HG03103 (cell line): ENCODE data around the gene FBXW4.

ENCODE experiments used
- ATAC-seq: cut with Tn5 transposase; IDR thresholded peaks from one replicate; pipeline ENCODE4 v1.9.1; 2021; ENCODE audit warnings: low read depth; ENCODE audit not compliant: unreplicated experiment

Gene FBXW4

GRCh38 chr10:101619983-101620382 is 75.0 kb downstream of the FBXW4 start:
- ATAC-seq, result no peak

- ATAC-seq, result no peak
These were observed 76.1 kb downstream of the FBXW4 start for GRCh38 chr10:101618871-101619270.

GRCh38 chr10:101617824-101618568 is 77.0 kb downstream of the FBXW4 start:
- ATAC-seq, result no peak

DNA sequence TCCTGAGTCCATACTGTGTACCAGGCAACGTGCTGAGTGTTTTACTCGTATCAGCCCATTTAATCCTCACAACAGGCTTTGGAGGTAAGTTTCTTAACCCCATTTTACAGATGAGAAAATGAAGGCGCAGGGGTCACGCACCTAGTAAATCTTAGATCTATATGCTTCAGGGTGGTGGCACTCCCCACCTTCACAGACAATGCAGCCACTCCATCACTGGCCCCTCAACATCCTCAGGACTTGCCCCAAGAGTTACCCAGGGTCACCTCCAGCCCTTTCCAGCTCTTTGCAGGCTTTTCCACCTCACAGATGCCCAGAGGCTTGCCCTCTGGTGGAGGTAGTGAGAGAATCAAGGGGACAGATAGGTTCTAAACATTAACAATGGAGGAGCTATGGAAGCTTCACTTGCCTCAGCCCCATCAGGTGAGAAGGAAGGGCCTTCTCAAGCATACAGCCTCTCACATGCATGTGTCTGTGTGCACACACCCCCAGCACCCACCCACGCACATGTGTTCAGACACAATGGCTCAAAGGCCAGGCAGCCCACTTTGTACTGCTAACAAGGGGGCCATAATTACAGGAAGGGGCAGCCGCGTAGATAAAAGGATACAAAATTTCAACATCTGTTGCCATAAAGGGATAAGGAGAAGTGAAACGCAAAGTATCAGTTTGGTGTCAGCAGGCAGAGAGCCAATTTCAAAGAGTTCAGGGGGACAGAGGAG is 77.7 kb downstream of the FBXW4 start:
- no peak for ATAC-seq

GRCh38 chr10:101616415-101617101 is 78.4 kb downstream of the FBXW4 start:
- no peak for ATAC-seq

- no peak for ATAC-seq
These were observed 79.3 kb downstream of the FBXW4 start for GRCh38 chr10:101615525-101616116.

DNA sequence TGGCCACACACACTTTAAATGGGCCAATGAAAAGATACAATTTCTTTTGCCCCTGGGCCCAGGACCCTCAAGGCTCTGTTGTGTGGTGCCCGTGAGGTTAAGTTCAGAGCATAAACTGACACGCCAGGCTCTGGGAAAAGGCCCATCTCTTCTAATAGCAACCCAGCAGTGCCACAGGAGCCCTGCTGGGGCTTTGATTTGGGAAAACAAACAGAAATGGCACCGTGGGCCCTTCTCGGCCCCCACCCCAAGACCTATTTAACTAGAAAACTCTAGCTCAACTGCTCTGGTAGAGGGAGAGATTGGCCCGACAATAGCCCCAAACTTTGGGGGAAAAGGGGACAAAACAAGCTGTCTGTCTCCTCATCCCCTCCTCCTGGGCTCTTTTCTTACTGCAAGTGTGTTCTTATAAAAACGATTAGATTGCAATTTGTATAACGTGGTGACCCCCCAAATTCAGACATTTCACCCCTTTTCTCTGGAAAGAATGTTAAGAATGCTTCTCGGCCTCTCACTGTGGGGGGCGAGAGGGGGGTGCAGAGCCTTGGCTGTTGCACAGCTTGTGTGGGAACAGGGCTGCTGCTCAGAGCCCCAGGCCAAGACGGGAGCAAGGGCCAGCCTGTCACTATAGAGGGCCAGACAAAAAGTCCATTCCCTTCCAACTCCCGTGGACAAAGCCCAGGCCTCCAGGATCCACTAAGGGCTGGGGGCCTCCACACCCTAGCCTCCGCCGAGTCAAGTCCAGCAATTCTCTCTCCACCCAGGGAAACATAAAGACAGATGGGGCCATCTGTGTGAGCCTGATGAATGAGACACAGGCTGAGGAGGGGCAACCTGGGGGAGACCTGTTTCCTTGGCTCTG is 80.1 kb downstream of the FBXW4 start:
- ATAC-seq, result no peak

DNA sequence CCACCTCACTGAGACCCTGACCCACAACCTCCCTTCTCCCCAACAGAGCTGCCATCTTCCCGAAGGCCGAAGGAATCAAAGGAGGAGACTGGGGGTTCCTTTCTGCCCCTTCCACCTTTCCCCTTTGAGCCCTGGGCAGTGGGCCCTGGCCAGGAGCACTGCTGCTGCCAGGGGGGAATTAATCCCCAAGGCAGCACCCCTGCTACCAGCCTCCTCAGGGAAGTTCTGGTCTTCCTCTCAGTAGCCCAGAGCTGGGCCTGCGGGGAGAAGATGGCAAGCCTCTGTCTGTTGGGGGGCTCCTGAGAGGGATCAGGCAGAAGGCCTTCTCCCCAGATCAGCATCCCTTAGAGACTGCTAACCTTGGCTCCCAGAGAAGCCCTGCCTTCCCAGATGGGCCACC is 81.3 kb downstream of the FBXW4 start:
- no peak for ATAC-seq

GRCh38 chr10:101612872-101613271 is 82.1 kb downstream of the FBXW4 start:
- no peak for ATAC-seq

GRCh38 chr10:101612086-101612485 is 82.9 kb downstream of the FBXW4 start:
- no peak for ATAC-seq

GRCh38 chr10:101611096-101611905 is 83.7 kb downstream of the FBXW4 start:
- no peak for ATAC-seq

DNA sequence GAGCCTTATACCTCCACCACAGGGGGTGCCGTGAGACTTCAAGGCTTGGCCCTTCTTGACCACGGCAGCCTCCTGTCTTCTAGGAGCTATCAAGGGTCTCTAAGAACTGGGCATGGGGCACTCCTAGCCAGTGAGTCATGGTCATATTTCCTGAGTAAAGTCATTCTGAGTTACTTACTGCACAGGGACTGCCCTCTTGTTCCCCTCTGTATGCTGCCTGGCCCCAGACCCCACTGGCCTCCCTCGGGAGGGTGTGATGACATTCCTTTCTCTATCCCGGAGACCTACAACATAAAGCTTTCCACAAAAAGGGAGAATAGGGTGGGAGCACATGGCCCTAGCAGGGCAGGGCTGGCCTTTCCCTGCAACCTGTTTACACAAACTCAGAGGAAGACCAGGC is 85.5 kb downstream of the FBXW4 start:
- no peak for ATAC-seq

GRCh38 chr10:101607124-101607523 is 87.8 kb downstream of the FBXW4 start:
- no peak for ATAC-seq

GRCh38 chr10:101602761-101603398 is 92.1 kb downstream of the FBXW4 start:
- no peak for ATAC-seq

DNA sequence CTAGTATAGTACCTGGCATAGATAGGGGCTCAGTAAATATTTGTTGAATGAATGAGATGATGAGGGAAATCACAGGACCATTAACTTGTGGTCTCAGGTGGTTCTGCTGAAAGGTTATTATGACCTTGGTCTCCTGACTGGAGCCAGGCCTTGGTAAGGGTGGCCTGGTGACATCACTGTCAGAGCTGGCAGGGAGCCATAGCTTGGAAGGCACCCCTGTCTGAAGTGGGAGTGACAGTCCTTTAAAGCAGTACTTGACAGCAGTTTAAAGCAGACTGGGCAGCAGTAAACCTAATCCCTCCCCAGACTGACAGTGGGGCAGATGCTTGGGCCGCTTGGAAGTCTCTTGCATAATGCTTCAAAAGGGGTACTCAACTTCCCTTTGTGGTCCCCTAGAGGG is 93.4 kb downstream of the FBXW4 start:
- no peak for ATAC-seq

DNA sequence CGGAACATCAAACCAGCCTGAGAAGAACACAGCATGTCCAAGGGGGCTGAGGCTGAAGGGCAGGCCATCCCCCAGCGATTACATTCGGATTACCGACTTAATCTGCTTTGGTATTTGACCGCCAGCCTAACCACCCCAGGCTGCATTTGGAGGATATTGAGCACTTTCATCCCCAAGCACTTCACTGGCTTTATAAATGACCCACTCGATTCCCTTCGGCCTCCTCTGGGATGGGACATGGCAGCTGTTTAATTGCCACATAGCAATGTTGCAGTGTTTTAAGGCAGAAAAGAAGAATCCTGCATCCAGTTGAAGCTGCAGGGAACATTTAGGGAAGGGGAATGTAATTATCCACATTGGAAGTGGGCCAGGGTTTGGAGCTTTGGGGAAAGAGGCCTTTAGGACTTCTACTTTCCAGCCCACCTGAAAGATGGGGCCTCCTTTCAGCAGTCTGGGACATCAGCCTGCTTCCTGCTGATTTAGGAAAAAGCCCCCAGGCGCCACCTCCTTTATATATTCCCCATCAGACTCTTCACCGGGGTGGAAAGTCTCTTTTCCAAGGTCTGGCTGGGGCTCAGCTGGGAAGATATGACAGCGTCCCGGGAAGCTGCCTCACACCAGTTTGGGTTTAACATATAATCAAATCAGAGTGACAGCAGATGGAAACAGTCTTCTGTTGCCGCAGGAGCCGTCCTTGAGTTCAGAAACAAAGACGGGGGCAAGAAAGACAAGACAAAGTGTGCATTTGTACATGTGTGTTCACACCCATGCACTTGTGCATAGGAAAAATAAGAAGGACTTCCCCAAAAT is 97.7 kb downstream of the FBXW4 start:
- ATAC-seq, result no peak

GRCh38 chr10:101595591-101596433 is 99.2 kb downstream of the FBXW4 start:
- ATAC-seq, result no peak
